ENCODE results near the gene C20orf204. TPM values are rescaled to one million over a fixed set of nuclear protein-coding genes. Genes with fewer than 3 reads are reported as not detected.

The C20orf204 gene
- total and polyA plus RNA-seq, 7 donors, result under 0.01 to 1.7 (median 0.41) TPM; not detected in 2

DNA sequence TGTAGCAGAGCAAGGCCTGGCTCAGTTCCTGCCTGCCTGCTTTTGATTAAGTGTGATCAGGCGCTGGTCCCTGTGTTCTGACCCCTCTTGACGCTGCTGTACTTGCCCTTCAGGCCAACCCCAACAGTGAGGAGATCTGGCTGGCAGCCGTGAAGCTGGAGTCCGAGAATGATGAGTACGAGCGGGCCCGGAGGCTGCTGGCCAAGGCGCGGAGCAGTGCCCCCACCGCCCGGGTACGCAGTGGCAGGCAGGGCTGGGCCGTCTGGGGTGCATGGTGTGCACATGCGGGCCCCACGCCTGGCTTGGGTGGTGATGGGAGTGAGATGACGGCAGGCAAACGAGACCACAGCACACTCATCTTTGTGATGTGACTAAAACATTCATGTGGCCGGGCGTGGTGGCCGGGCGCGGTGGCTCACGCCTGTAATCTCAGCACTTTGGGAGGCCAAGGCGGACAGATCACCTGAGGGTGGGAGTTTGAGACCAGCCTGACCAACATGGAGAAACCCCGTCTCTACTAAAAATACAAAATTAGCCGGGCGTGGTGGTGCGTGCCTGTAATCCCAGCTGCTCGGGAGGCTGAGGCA is 10.1 kb upstream of the C20orf204 start:
- intact Hi-C loops (cut with DNase I), result no loop called here
- H3K27ac ChIP-seq, result no peak overlapping the region
- 92 to 95% methylated on average over 29 of the region's 29 CpGs for WGBS, 2 donors
- peaks cover 70 to 100% (median 75%) of the 10 kb centered on the region in 4 donors for H3K36me3 ChIP-seq
- H3K27me3 ChIP-seq, result no peaks in the 10 kb centered on the region
- no peak for TF ChIP-seq CTCF (IDR thresholded peaks at IDR 0.05)
- H3K9me3 ChIP-seq, result no peaks in the 10 kb centered on the region
- H3K4me3 ChIP-seq, result no peak overlapping the region
- H3K4me1 ChIP-seq, result peaks cover 0 to 42% (median 24%) of the 10 kb centered on the region in 4 donors
- DNase-seq, result no peak

DNA sequence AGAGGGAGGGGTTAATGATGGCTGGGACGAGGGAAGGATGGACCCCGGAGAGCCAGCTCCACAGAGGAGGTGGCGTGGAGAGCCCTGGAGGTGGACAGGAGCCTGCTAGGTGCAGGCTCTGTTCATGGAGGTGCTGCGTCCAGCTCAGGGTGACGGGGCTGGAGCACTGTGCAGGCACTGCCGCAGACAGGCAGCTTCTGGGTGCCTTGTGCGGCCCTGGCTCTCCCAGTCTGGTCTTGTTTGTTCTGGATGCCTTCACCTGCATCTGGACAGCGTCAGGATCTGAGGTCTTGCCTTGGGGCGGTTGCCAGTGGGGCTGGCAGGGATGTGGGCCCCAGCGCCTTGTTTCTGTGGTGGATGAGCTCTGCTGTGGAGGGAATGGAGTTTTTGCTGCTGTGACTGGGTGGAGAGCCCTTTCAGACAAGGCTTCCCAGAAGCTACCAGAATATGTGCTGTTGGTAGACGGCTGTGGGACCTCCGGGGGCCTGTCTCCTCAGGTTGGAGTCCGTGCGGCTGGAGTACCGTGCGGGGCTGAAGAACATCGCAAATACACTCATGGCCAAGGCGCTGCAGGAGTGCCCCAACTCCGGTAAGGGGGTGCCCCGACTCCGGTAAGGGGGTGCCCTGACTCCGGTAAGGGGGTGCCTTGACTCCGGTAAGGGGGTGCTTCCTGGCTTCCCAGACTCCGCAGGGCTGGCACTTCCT is 7.8 kb upstream of the C20orf204 start:
- H3K4me3 ChIP-seq, result no peak overlapping the region
- H3K9me3 ChIP-seq, result no peaks in the 10 kb centered on the region
- intact Hi-C loops (cut with DNase I), result no loop called here
- no peak for TF ChIP-seq POLR2A (IDR thresholded peaks at IDR 0.05)
- TF ChIP-seq EP300 (IDR thresholded peaks at IDR 0.05), result peak in 1 of 4 donors; percentile 88
- no peak for TF ChIP-seq CTCF (IDR thresholded peaks at IDR 0.05)
- TF ChIP-seq POLR2AphosphoS5 (IDR thresholded peaks at IDR 0.05), result peak; percentile 81 to 94 (median 90)
- no peaks in the 10 kb centered on the region for H3K27me3 ChIP-seq
- H3K4me1 ChIP-seq, result peaks cover 0 to 54% (median 28%) of the 10 kb centered on the region in 4 donors
- WGBS, 2 donors, result 91 to 96% methylated on average over 24 of the region's 24 CpGs
- H3K27ac ChIP-seq, result peak overlapping the region in 3 of 4 donors; percentile 64 to 72 (median 65)
- peaks cover 64 to 98% (median 72%) of the 10 kb centered on the region in 4 donors for H3K36me3 ChIP-seq
- DNase-seq, result peak; percentile 92

GRCh38 chr20:64029293-64030117 is 6.5 kb upstream of the C20orf204 start:
- DNase-seq, result no peak
- peaks cover 0 to 44% (median 23%) of the 10 kb centered on the region in 4 donors for H3K4me1 ChIP-seq
- intact Hi-C loops (cut with DNase I), result no loop called here

More at GRCh38 chr20:64029293-64030117, 6.5 kb upstream of the C20orf204 start:
- TF ChIP-seq EP300 (IDR thresholded peaks at IDR 0.05) (no peak), POLR2A (IDR thresholded peaks at IDR 0.05) (no peak), CTCF (IDR thresholded peaks at IDR 0.05) (no peak), POLR2AphosphoS5 (IDR thresholded peaks at IDR 0.05) (no peak)
- Histone ChIP-seq H3K9me3 (no peaks in the 10 kb centered on the region), H3K4me3 (no peak overlapping the region), H3K27me3 (no peaks in the 10 kb centered on the region), H3K36me3 (peaks cover 53 to 95% (median 64%) of the 10 kb centered on the region in 4 donors), H3K27ac (peak overlapping the region in 1 of 4 donors; percentile 72)
- 94 to 96% methylated on average over 38 of the region's 38 CpGs for WGBS, 2 donors

Data from sigmoid colon (tissue), 7 donors.